Sigmoid colon (tissue), 7 donors: ENCODE results near the gene FCN1. TPM values are rescaled to one million over a fixed set of nuclear protein-coding genes. Genes with fewer than 3 reads are reported as not detected.

Source experiments
- DNase-seq: peaks from one replicate; pipeline ENCODE4 v3.0.0-alpha.2; 2019
- H3K27ac ChIP-seq, 4 donors: fragments of 200-600 bp; sonication (generic); one replicate each; pipeline ENCODE4 v1.5.1; 2016 to 2019; ENCODE audit warnings: mild to moderate bottlenecking in 1 of 4
- H3K27me3 ChIP-seq, 3 donors: fragments of 200-600 bp; sonication (generic); one replicate each; pipeline ENCODE4 v1.5.1; 2019; ENCODE audit warnings: mild to moderate bottlenecking in 1 of 3
- H3K36me3 ChIP-seq, 4 donors: fragments of 200-600 bp; sonication (generic); one replicate each; pipeline ENCODE4 v1.5.1; 2016 to 2019
- H3K4me1 ChIP-seq, 4 donors: fragments of 200-600 bp; sonication (generic); one replicate each; pipeline ENCODE4 v1.5.1; 2017 to 2019
- H3K4me3 ChIP-seq, 4 donors: fragments of 200-600 bp; sonication (generic); one replicate each; pipeline ENCODE4 v1.5.1; 2017 to 2019; ENCODE audit warnings: mild to moderate bottlenecking in 2 of 4, moderate library complexity in 1 of 4
- H3K9me3 ChIP-seq, 4 donors: fragments of 200-600 bp in 3 of 4; sonication (generic) in 3 of 4; one replicate each; pipeline versions ENCODE4 v1.5.1 to v1.6.1; 2013 to 2019
- CTCF ChIP-seq, 4 experiments: fragments of 450-650 bp in 3 of 4; fragments of 200-600 bp in 1 of 4; IDR thresholded peaks; one replicate each; pipeline ENCODE4 v1.5.1; 2016 to 2019; ENCODE audit warnings: antibody characterized with exemption in 4 of 4, mild to moderate bottlenecking in 3 of 4, moderate library complexity in 2 of 4
- EP300 ChIP-seq, 4 donors: sonication (generic); formaldehyde crosslinking; IDR thresholded peaks; one replicate each; pipeline ENCODE4 v1.6.1; 2017; ENCODE audit warnings: antibody characterized with exemption in 4 of 4
- POLR2A ChIP-seq, 2 donors: fragments of 450-650 bp; IDR thresholded peaks; one replicate each; pipeline ENCODE4 v1.6.1; 2016; ENCODE audit warnings: antibody characterized with exemption in 2 of 2, mild to moderate bottlenecking in 2 of 2, moderate library complexity in 2 of 2
- POLR2AphosphoS5 ChIP-seq, 4 donors: sonication (generic); formaldehyde crosslinking; IDR thresholded peaks; one replicate each; pipeline ENCODE4 v1.6.1; 2017; ENCODE audit warnings: antibody characterized with exemption in 4 of 4
- WGBS, 2 donors: extraction: QIAGEN DNeasy Blood & Tissue Kit; methylation state at CpG; one replicate each; pipeline ENCODE4 v1.1.7; 2013; 5-methylcytosine and 5-hydroxymethylcytosine counted together
- intact Hi-C: fragments of 100-400 bp; cut with DNase I; formaldehyde crosslinking; loops from one replicate; pipeline ENCODE4 v1.15.1; 2023
- polyA plus RNA-seq, 3 donors: library from polyadenylated mRNA; stranded (reverse); fragments of 200-250 nt; gene quantifications; one replicate each; pipeline ENCODE4 v1.2.3, GENCODE V29; 2013
- total RNA-seq, 4 donors: library from RNA; depleted of rRNA; stranded (reverse); fragments of >200 nt; gene quantifications; one replicate each; pipeline ENCODE4 v1.1.0, GENCODE V29; 2016
- donor health status: healthy with polysubstance abuse.
- donor health status: Bipolar disorder and iron deficiency.
- donor health status: healthy.

Gene FCN1
- total and polyA plus RNA-seq, 7 donors, result 0.69 to 6.9 (median 1.4) TPM

DNA sequence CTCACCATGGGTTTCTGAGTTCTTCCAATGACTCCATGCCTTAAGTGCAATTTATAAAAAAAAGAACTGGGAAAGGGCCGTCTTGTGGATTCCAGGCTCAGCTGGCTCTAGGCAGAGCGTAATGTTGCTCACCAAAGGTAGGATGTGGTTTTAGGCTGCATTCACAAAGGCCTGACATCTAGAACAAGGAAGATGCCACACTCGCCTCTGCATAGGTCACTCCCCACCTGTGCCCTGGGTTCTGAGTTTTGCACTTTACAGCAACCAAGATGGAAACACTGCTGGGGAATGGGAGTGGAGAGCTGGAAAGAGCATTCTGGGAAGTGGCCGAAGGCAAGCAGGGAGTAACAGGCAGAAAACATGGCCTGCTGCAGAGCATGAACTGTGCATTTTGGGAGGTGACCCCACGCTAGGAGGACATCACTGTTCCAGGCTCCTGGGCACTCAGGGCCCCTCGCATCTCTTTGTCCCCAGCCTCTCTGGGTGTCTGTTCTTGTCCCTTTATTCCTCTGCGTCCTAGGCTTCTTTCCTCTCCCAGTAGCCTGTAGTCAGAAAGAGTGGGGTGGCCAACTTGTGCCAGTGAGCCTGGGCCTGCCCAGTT is 24.8 kb downstream of the FCN1 start:
- intact Hi-C loops, result no loop called here
- Histone ChIP-seq H3K36me3 (no peaks in the 10 kb centered on the region), H3K27ac (no peak overlapping the region), H3K27me3 (no peaks in the 10 kb centered on the region), H3K4me3 (no peak overlapping the region), H3K9me3 (no peaks in the 10 kb centered on the region), H3K4me1 (peaks cover 0 to 18% (median 10%) of the 10 kb centered on the region in 4 donors)
- TF ChIP-seq EP300 (IDR thresholded peaks at IDR 0.05), result no peak
- TF ChIP-seq POLR2AphosphoS5 (IDR thresholded peaks at IDR 0.05), result no peak
- no peak for TF ChIP-seq CTCF (IDR thresholded peaks at IDR 0.05)
- TF ChIP-seq POLR2A (IDR thresholded peaks at IDR 0.05), result no peak
- DNase-seq, result no peak
- 82 to 88% methylated on average over 7 of the region's 7 CpGs for WGBS, 2 donors

GRCh38 chr9:134892221-134892620 is 25.5 kb downstream of the FCN1 start:
- Histone ChIP-seq H3K9me3 (no peaks in the 10 kb centered on the region), H3K4me3 (no peak overlapping the region), H3K27ac (no peak overlapping the region), H3K27me3 (no peaks in the 10 kb centered on the region), H3K36me3 (no peaks in the 10 kb centered on the region), H3K4me1 (peaks cover 0 to 18% (median 10%) of the 10 kb centered on the region in 4 donors)
- no peak for DNase-seq
- WGBS, 2 donors, result 75 to 88% methylated on average over 6 of the region's 6 CpGs
- intact Hi-C loops, result no loop called here
- TF ChIP-seq CTCF (IDR thresholded peaks at IDR 0.05) (no peak), POLR2A (IDR thresholded peaks at IDR 0.05) (no peak), EP300 (IDR thresholded peaks at IDR 0.05) (no peak), POLR2AphosphoS5 (IDR thresholded peaks at IDR 0.05) (no peak)

DNA sequence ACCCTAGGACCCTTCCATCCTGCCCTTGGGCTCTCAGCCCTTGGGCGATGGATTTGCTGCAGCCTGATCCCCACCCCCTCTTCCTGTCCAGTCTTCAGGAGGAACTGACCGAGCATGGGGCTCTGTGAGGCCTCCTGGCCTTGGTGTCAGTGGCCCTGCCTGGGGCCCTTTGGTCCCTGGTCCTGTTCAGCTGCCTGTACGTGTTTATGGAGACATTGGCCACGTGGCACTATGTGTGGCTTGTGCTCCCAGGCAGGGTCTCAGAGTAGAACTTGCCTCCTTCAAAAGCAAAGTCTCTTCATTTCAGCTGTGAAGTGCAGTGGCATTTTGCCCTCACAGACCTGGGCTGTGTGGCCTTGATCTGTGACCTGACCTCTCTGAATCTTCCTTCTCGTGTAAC is 26.0 kb downstream of the FCN1 start:
- intact Hi-C loops, result no loop called here
- WGBS, 2 donors, result 53 to 80% methylated on average over 5 of the region's 5 CpGs
- Histone ChIP-seq H3K9me3 (no peaks in the 10 kb centered on the region), H3K36me3 (no peaks in the 10 kb centered on the region), H3K4me3 (no peak overlapping the region), H3K27ac (no peak overlapping the region), H3K27me3 (no peaks in the 10 kb centered on the region), H3K4me1 (peaks cover 0 to 14% (median 10%) of the 10 kb centered on the region in 4 donors)
- DNase-seq, result no peak
- TF ChIP-seq POLR2AphosphoS5 (IDR thresholded peaks at IDR 0.05), result no peak
- no peak for TF ChIP-seq CTCF (IDR thresholded peaks at IDR 0.05)
- no peak for TF ChIP-seq EP300 (IDR thresholded peaks at IDR 0.05)
- TF ChIP-seq POLR2A (IDR thresholded peaks at IDR 0.05), result no peak

DNA sequence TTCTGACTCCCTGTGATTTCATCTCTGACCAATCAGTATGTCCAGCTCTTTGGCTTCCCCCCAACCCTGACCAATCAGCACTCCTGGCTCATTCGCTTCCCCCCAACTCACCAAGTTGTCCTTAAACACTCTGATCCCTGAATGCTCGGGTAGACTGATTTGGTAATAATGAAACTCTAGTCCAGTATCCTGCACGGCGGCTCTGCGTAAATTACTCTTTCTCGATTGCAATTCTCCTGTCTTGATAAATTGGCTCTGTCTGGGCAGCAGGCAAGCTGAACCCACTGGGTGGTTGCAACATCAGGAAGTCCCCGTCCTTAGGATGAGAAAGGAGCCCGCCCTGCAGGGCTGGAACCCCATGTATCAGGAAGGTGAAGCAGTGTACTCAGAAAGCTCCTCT is 26.7 kb downstream of the FCN1 start:
- no peaks in the 10 kb centered on the region for H3K9me3 ChIP-seq
- TF ChIP-seq POLR2AphosphoS5 (IDR thresholded peaks at IDR 0.05) (no peak), EP300 (IDR thresholded peaks at IDR 0.05) (no peak), CTCF (IDR thresholded peaks at IDR 0.05) (no peak), POLR2A (IDR thresholded peaks at IDR 0.05) (no peak)

DNA sequence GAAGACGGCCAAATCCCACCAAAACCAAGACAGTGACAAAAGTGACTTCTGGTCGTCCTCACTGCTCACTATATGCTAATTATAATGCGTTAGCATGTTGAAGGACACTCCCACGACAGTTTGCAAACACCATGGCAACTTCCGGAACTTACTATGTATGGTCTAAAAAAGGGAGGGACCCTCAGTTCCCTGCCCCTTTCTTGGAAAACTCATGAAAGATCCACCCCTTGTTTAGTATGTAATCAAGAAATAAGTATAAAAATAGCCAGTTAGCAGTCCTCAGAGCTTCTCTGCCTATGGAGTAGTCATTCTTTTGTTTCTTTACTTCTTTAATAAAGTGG is 27.6 kb downstream of the FCN1 start:
- H3K4me3 ChIP-seq, result no peak overlapping the region
- H3K27me3 ChIP-seq, result no peaks in the 10 kb centered on the region
- intact Hi-C loops, result no loop called here
- TF ChIP-seq CTCF (IDR thresholded peaks at IDR 0.05) (no peak), POLR2A (IDR thresholded peaks at IDR 0.05) (no peak), POLR2AphosphoS5 (IDR thresholded peaks at IDR 0.05) (no peak), EP300 (IDR thresholded peaks at IDR 0.05) (no peak)
- H3K27ac ChIP-seq, result no peak overlapping the region
- H3K36me3 ChIP-seq, result no peaks in the 10 kb centered on the region
- DNase-seq, result no peak
- no peaks in the 10 kb centered on the region for H3K9me3 ChIP-seq
- no peaks in the 10 kb centered on the region for H3K4me1 ChIP-seq
- WGBS, 2 donors, result 65 to 69% methylated on average over 5 of the region's 5 CpGs

More for the DNA sequence above, 26.7 kb downstream of the FCN1 start:
- Histone ChIP-seq H3K4me1 (peaks cover 0 to 7% (median 4%) of the 10 kb centered on the region in 4 donors), H3K36me3 (no peaks in the 10 kb centered on the region), H3K4me3 (no peak overlapping the region), H3K27ac (no peak overlapping the region), H3K27me3 (no peaks in the 10 kb centered on the region)
- intact Hi-C loops, result no loop called here
- 78 to 81% methylated on average over 8 of the region's 8 CpGs for WGBS, 2 donors
- DNase-seq, result no peak
